Measurements from ENCODE around the gene SPO11. TPM values are rescaled to one million over a fixed set of nuclear protein-coding genes. Genes with fewer than 3 reads are reported as not detected.

Gene SPO11
- total RNA-seq, 1 donor from 2014 or later: not detected

GRCh38 chr20:57388953-57389694 is 59.5 kb downstream of the SPO11 start:
- Histone ChIP-seq H3K4me3 (ENCODE audit: low read depth, low read length) (no peak overlapping the region), H3K36me3 (ENCODE audit: control insufficient read depth, insufficient read depth, low read length) (no peaks in the 10 kb centered on the region), H3K27me3 (ENCODE audit: control insufficient read depth, insufficient read depth, low read length) (no peaks in the 10 kb centered on the region)
- no peak for TF ChIP-seq CTCF (IDR thresholded peaks at IDR 0.05; ENCODE audit: insufficient read depth, low read length, poor library complexity, severe bottlenecking)
- DNase-seq (ENCODE audit: low read depth): no peak

- Histone ChIP-seq H3K36me3 (ENCODE audit: control insufficient read depth, insufficient read depth, low read length) (no peaks in the 10 kb centered on the region), H3K4me3 (ENCODE audit: low read depth, low read length) (no peak overlapping the region), H3K27me3 (ENCODE audit: control insufficient read depth, insufficient read depth, low read length) (no peaks in the 10 kb centered on the region)
- no peak for TF ChIP-seq CTCF (IDR thresholded peaks at IDR 0.05; ENCODE audit: insufficient read depth, low read length, poor library complexity, severe bottlenecking)
- no peak for DNase-seq (ENCODE audit: low read depth)
These were observed 60.3 kb downstream of the SPO11 start for GRCh38 chr20:57389695-57390603.

- H3K27me3 ChIP-seq (ENCODE audit: control insufficient read depth, insufficient read depth, low read length): no peaks in the 10 kb centered on the region
- H3K36me3 ChIP-seq (ENCODE audit: control insufficient read depth, insufficient read depth, low read length): no peaks in the 10 kb centered on the region
- peak within 1 kb of the TSS; percentile 64 for H3K4me3 ChIP-seq (ENCODE audit: low read depth, low read length)
- TF ChIP-seq CTCF (IDR thresholded peaks at IDR 0.05; ENCODE audit: insufficient read depth, low read length, poor library complexity, severe bottlenecking): no peak
- DNase-seq (ENCODE audit: low read depth): no peak
These were observed 61.2 kb downstream of the SPO11 start, which contains the start of gene RBM38 for GRCh38 chr20:57390604-57391438. TSS of gene RBM38 (plus strand) at chr20:57391396. CDS start at chr20:57391582, 186 bp downstream.

- Histone ChIP-seq H3K27me3 (ENCODE audit: control insufficient read depth, insufficient read depth, low read length) (no peaks in the 10 kb centered on the region), H3K36me3 (ENCODE audit: control insufficient read depth, insufficient read depth, low read length) (no peaks in the 10 kb centered on the region), H3K4me3 (ENCODE audit: low read depth, low read length) (peak overlapping the region; percentile 64)
- no peak for DNase-seq (ENCODE audit: low read depth)
- no peak for TF ChIP-seq CTCF (IDR thresholded peaks at IDR 0.05; ENCODE audit: insufficient read depth, low read length, poor library complexity, severe bottlenecking)
These were observed 62.1 kb downstream of the SPO11 start for GRCh38 chr20:57391439-57392301.
